HEK293T (cell line): ENCODE measurements around the gene YWHAH.

Source experiments
- CTCF ChIA-PET: fragments of 350-600 bp; formaldehyde crosslinking; extraction: SDS; loops from one replicate; lab custom pipeline; 2021; ENCODE audit warnings: antibody characterized with exemption, inconsistent platforms; lab: Yijun Ruan, JAX
- POLR2A ChIA-PET: fragments of 350-600 bp; formaldehyde crosslinking; extraction: SDS; loops from one replicate; lab custom pipeline; 2020; ENCODE audit warnings: antibody characterized with exemption, inconsistent platforms; lab: Yijun Ruan, JAX
- DNase-seq: peaks from one replicate; pipeline ENCODE4 v3.0.0; 2012; ENCODE audit warnings: mixed read lengths; ENCODE audit errors: extremely low spot score
- ARNT ChIP-seq: fragments of 450-650 bp; IDR thresholded peaks from 2 replicates; pipeline ENCODE4 v1.6.1; 2017; ENCODE audit warnings: mild to moderate bottlenecking
- BHLHE40 ChIP-seq: fragments of 450-650 bp; IDR thresholded peaks from 2 replicates; pipeline ENCODE4 v1.6.1; 2016; ENCODE audit warnings: mild to moderate bottlenecking, moderate library complexity, borderline replicate concordance
- CTBP1 ChIP-seq: fragments of 450-650 bp; IDR thresholded peaks from 2 replicates; pipeline ENCODE4 v1.6.1; 2016; ENCODE audit warnings: borderline replicate concordance
- ELF4 ChIP-seq: fragments of 450-650 bp; IDR thresholded peaks from 2 replicates; pipeline ENCODE4 v1.6.1; 2017; ENCODE audit warnings: antibody characterized with exemption
- FOXA1 ChIP-seq: fragments of 450-650 bp; IDR thresholded peaks from 2 replicates; pipeline ENCODE4 v1.6.1; 2016; ENCODE audit warnings: mild to moderate bottlenecking
- FOXK2 ChIP-seq: fragments of 450-650 bp; IDR thresholded peaks from 2 replicates; pipeline ENCODE4 v1.6.1; 2016; ENCODE audit warnings: mild to moderate bottlenecking
- FOXM1 ChIP-seq: fragments of 450-650 bp; IDR thresholded peaks from 2 replicates; pipeline ENCODE4 v1.6.1; 2017; ENCODE audit warnings: mild to moderate bottlenecking, borderline replicate concordance
- HDGF ChIP-seq: fragments of 450-650 bp; IDR thresholded peaks from 2 replicates; pipeline ENCODE4 v1.6.1; 2017; ENCODE audit warnings: antibody characterized with exemption, borderline replicate concordance
- L3MBTL2 ChIP-seq: fragments of 450-650 bp; conservative IDR thresholded peaks from 2 replicates; pipeline ENCODE4 v1.6.1; 2016; ENCODE audit warnings: mild to moderate bottlenecking
- LEF1 ChIP-seq: fragments of 450-650 bp; IDR thresholded peaks from 2 replicates; pipeline ENCODE4 v1.6.1; 2017; ENCODE audit warnings: mild to moderate bottlenecking, borderline replicate concordance
- NFRKB ChIP-seq: fragments of 450-650 bp; IDR thresholded peaks from 2 replicates; pipeline ENCODE4 v1.6.1; 2016; ENCODE audit warnings: mild to moderate bottlenecking, moderate library complexity
- SP1 ChIP-seq: fragments of 450-650 bp; IDR thresholded peaks from 2 replicates; pipeline ENCODE4 v1.6.1; 2017
- SUZ12 ChIP-seq: fragments of 450-650 bp; IDR thresholded peaks from 2 replicates; pipeline ENCODE4 v1.6.1; 2016; ENCODE audit warnings: mild to moderate bottlenecking
- TARDBP ChIP-seq: fragments of 450-650 bp; IDR thresholded peaks from 2 replicates; pipeline ENCODE4 v1.6.1; 2016
- ZNF384 ChIP-seq: fragments of 450-650 bp; IDR thresholded peaks from 2 replicates; pipeline ENCODE4 v1.6.1; 2016
- TF ChIP-seq, protein P1 (sequence below): fragments of 450-650 bp; IDR thresholded peaks from 2 replicates; pipeline ENCODE4 v1.6.1; 2016

Gene YWHAH

GRCh38 chr22:31919730-31920129 lies 24.6 kb upstream of the YWHAH start:
- ChIA-PET POLR2A (interaction anchor here (1.1 kb wide), 1 partner anchor 23 kb away, joined by 4 read pairs; no protein-coding TSS in a partner anchor), CTCF (no interaction called here)
- no peak for DNase-seq
- TF ChIP-seq, protein P1, sequence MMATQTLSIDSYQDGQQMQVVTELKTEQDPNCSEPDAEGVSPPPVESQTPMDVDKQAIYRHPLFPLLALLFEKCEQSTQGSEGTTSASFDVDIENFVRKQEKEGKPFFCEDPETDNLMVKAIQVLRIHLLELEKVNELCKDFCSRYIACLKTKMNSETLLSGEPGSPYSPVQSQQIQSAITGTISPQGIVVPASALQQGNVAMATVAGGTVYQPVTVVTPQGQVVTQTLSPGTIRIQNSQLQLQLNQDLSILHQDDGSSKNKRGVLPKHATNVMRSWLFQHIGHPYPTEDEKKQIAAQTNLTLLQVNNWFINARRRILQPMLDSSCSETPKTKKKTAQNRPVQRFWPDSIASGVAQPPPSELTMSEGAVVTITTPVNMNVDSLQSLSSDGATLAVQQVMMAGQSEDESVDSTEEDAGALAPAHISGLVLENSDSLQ: no peak
- TF ChIP-seq FOXK2 (no peak), CTBP1 (no peak), FOXA1 (no peak), BHLHE40 (no peak), LEF1 (no peak), ARNT (no peak), TARDBP (no peak), SUZ12 (no peak), FOXM1 (no peak), HDGF (no peak), ELF4 (no peak), SP1 (no peak), NFRKB (no peak), ZNF384 (no peak), L3MBTL2 (no peak)

- ChIA-PET CTCF (no interaction called here), POLR2A (no interaction called here)
- DNase-seq: no peak
- no peak for TF ChIP-seq ZNF384
- no peak for TF ChIP-seq HDGF
- TF ChIP-seq, protein P1: no peak
- TF ChIP-seq SP1: no peak
- no peak for TF ChIP-seq ARNT
- no peak for TF ChIP-seq BHLHE40
- TF ChIP-seq ELF4: no peak
- no peak for TF ChIP-seq FOXM1
- TF ChIP-seq SUZ12: no peak
- no peak for TF ChIP-seq TARDBP
- no peak for TF ChIP-seq L3MBTL2
- TF ChIP-seq NFRKB: no peak
- no peak for TF ChIP-seq CTBP1
These were observed 24.0 kb upstream of the YWHAH start for GRCh38 chr22:31920306-31920705.

DNA sequence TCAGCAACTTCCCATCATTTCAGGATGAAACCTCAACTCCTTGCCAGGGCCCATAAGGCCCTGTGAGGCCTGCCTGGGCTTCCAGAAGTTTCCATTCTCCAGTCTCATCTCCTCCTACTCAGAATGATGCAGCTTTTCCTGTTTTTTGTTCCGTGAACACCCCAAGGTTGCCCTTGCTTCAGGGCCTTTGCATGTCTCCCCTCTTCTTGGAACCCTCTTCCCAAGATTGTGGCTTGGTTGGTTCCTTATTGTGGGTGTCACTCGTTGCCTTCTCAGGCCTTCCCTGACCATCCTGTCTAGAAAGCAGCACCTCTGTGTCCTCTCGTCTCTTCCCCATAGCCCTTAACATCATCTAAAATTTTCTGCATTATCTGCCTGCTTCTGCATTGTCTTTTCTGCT lies 23.2 kb upstream of the YWHAH start:
- POLR2A ChIA-PET: no interaction called here
- CTCF ChIA-PET: no interaction called here
- no peak for DNase-seq
- TF ChIP-seq NFRKB: no peak
- no peak for TF ChIP-seq FOXM1
- no peak for TF ChIP-seq HDGF
- no peak for TF ChIP-seq L3MBTL2
- TF ChIP-seq ZNF384: no peak
- TF ChIP-seq TARDBP: no peak
- TF ChIP-seq LEF1: no peak
- TF ChIP-seq CTBP1: no peak
- TF ChIP-seq, protein P1: no peak
- no peak for TF ChIP-seq SP1

DNA sequence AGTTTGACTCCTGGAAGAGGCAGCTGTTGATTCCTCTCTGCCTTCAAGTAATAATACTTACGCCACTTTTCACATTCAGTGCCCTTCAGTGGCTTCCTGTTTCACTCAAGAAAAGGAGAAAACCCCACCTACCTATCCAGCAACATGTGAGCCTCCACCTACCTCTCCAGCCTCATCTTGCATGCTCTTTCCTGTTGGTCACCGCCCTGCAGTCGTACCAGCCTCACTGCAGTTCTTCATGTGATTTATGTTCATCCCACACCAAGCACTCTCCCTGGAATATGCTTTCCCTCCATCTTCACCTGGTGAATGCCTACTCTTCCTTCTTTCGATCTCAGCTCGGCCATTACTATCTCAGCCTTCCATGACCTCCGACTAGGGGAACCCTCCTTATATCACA lies 21.8 kb upstream of the YWHAH start:
- POLR2A ChIA-PET: no interaction called here
- CTCF ChIA-PET: no interaction called here
- TF ChIP-seq SP1 (no peak), FOXM1 (no peak)
- TF ChIP-seq, protein P1: peak; percentile 52; the same call in 1 of the 2 replicates
- no peak for DNase-seq

- ChIA-PET CTCF (no interaction called here), POLR2A (no interaction called here)
- TF ChIP-seq ZNF384: no peak
- no peak for DNase-seq
These were observed 21.2 kb upstream of the YWHAH start for GRCh38 chr22:31923136-31923535.

DNA sequence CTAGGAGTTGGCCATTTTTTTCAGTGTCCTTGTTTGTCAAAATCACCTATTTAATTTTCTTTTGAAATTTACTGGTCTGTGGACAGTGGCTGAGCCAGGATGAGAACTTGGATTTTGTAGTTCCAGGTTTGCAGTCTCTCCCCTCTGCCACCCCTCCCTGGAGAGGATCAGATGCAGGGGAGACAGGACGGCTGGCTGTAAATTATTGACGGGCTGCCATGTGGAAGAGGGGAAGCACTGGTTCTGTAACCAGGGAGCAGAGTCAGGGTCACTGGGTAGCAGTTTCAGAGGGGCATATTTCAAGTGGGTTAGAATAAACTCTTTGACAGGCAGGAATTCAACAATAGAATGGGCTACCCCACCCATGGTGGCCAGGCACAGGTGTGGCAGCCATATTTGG lies 20.6 kb upstream of the YWHAH start:
- no peak for DNase-seq
- ChIA-PET POLR2A (no interaction called here), CTCF (no interaction called here)
- TF ChIP-seq LEF1 (no peak), CTBP1 (no peak), ZNF384 (no peak), ARNT (no peak), BHLHE40 (no peak)

- CTCF ChIA-PET: no interaction called here
These were observed 19.3 kb upstream of the YWHAH start for GRCh38 chr22:31925056-31925455.

More at GRCh38 chr22:31925056-31925455, 19.3 kb upstream of the YWHAH start:
- DNase-seq: no peak
- TF ChIP-seq ZNF384 (no peak), L3MBTL2 (no peak), FOXA1 (no peak), SP1 (no peak)
- POLR2A ChIA-PET: no interaction called here
